HEK293 (cell line): ENCODE data around the gene LBX2.

ENCODE experiments used
- AEBP2 ChIP-seq: fragments of 450-650 bp; formaldehyde crosslinking; IDR thresholded peaks from 2 replicates; pipeline ENCODE4 v1.5.1; 2016; ENCODE audit warnings: missing biosample characterization, missing genetic modification characterization, borderline replicate concordance
- BCL11A ChIP-seq: fragments of 450-650 bp; formaldehyde crosslinking; IDR thresholded peaks from 2 replicates; pipeline ENCODE4 v1.5.1; 2016; ENCODE audit warnings: low read depth, missing biosample characterization, missing genetic modification characterization
- CTCF ChIP-seq: fragments of 450-650 bp; formaldehyde crosslinking; IDR thresholded peaks from 2 replicates; pipeline ENCODE4 v1.5.1; 2016; ENCODE audit warnings: missing biosample characterization, missing genetic modification characterization
- FEZF1 ChIP-seq: fragments of 450-650 bp; formaldehyde crosslinking; IDR thresholded peaks from 2 replicates; pipeline ENCODE4 v1.5.1; 2016; ENCODE audit warnings: missing biosample characterization, missing genetic modification characterization
- IKZF3 ChIP-seq: fragments of 450-650 bp; IDR thresholded peaks from 2 replicates; pipeline ENCODE4 v1.5.0; 2018; ENCODE audit warnings: missing biosample characterization, mild to moderate bottlenecking, missing genetic modification characterization, moderate library complexity
- KLF16 ChIP-seq: fragments of 450-650 bp; formaldehyde crosslinking; IDR thresholded peaks from 2 replicates; pipeline ENCODE4 v1.5.1; 2017; ENCODE audit warnings: missing biosample characterization, missing genetic modification characterization
- OSR2 ChIP-seq: fragments of 450-650 bp; formaldehyde crosslinking; IDR thresholded peaks from 2 replicates; pipeline ENCODE4 v1.5.1; 2016; ENCODE audit warnings: missing biosample characterization, missing genetic modification characterization
- SP2 ChIP-seq: fragments of 450-650 bp; formaldehyde crosslinking; IDR thresholded peaks from 2 replicates; pipeline ENCODE4 v1.5.1; 2016; ENCODE audit warnings: missing biosample characterization, missing genetic modification characterization
- ZBTB1 ChIP-seq: fragments of 450-650 bp; formaldehyde crosslinking; IDR thresholded peaks from 2 replicates; pipeline ENCODE4 v1.5.1; 2016; ENCODE audit warnings: missing biosample characterization, missing genetic modification characterization
- ZBTB17 ChIP-seq: fragments of 450-650 bp; formaldehyde crosslinking; IDR thresholded peaks from 2 replicates; pipeline ENCODE4 v1.5.1; 2016; ENCODE audit warnings: missing biosample characterization, missing genetic modification characterization
- ZBTB20 ChIP-seq: fragments of 450-650 bp; formaldehyde crosslinking; IDR thresholded peaks from 2 replicates; pipeline ENCODE4 v1.5.1; 2016; ENCODE audit warnings: missing biosample characterization, missing genetic modification characterization
- ZBTB21 ChIP-seq: fragments of 450-650 bp; formaldehyde crosslinking; IDR thresholded peaks from 2 replicates; pipeline ENCODE4 v1.5.1; 2017; ENCODE audit warnings: missing biosample characterization, missing genetic modification characterization
- ZNF140 ChIP-seq: fragments of 450-650 bp; formaldehyde crosslinking; IDR thresholded peaks from 2 replicates; pipeline ENCODE4 v1.5.1; 2016; ENCODE audit warnings: missing biosample characterization, missing genetic modification characterization
- ZNF174 ChIP-seq: fragments of 450-650 bp; formaldehyde crosslinking; IDR thresholded peaks from 2 replicates; pipeline ENCODE4 v1.5.0; 2017; ENCODE audit warnings: missing biosample characterization, mild to moderate bottlenecking, missing genetic modification characterization
- ZNF184 ChIP-seq: fragments of 450-650 bp; IDR thresholded peaks from 2 replicates; pipeline ENCODE4 v1.5.1; 2018; ENCODE audit warnings: missing biosample characterization, mild to moderate bottlenecking, missing genetic modification characterization
- ZNF221 ChIP-seq: fragments of 450-650 bp; formaldehyde crosslinking; IDR thresholded peaks from 2 replicates; pipeline ENCODE4 v1.5.1; 2017; ENCODE audit warnings: missing biosample characterization, missing genetic modification characterization, borderline replicate concordance
- ZNF391 ChIP-seq: fragments of 450-650 bp; formaldehyde crosslinking; IDR thresholded peaks from 2 replicates; pipeline ENCODE4 v1.5.1; 2016; ENCODE audit warnings: low read depth, missing biosample characterization, missing genetic modification characterization, borderline replicate concordance
- ZNF416 ChIP-seq: fragments of 450-650 bp; formaldehyde crosslinking; IDR thresholded peaks from 2 replicates; pipeline ENCODE4 v1.5.1; 2016; ENCODE audit warnings: missing biosample characterization, missing genetic modification characterization
- ZNF473 ChIP-seq: fragments of 450-650 bp; formaldehyde crosslinking; IDR thresholded peaks from 2 replicates; pipeline ENCODE4 v1.5.1; 2017; ENCODE audit warnings: missing biosample characterization, missing genetic modification characterization
- ZNF501 ChIP-seq: fragments of 450-650 bp; formaldehyde crosslinking; IDR thresholded peaks from 2 replicates; pipeline ENCODE4 v1.5.1; 2016; ENCODE audit warnings: missing biosample characterization, missing genetic modification characterization
- ZNF645 ChIP-seq: fragments of 450-650 bp; formaldehyde crosslinking; IDR thresholded peaks from 2 replicates; pipeline ENCODE4; 2016; ENCODE audit warnings: missing biosample characterization, missing genetic modification characterization
- ZNF677 ChIP-seq: fragments of 450-650 bp; IDR thresholded peaks from 2 replicates; pipeline ENCODE4 v1.5.0; 2018; ENCODE audit warnings: missing biosample characterization, mild to moderate bottlenecking, missing genetic modification characterization, moderate library complexity
- ZNF707 ChIP-seq: fragments of 450-650 bp; formaldehyde crosslinking; IDR thresholded peaks from 2 replicates; pipeline ENCODE4 v1.5.1; 2016; ENCODE audit warnings: missing biosample characterization, missing genetic modification characterization
- ZNF791 ChIP-seq: fragments of 450-650 bp; formaldehyde crosslinking; IDR thresholded peaks from 2 replicates; pipeline ENCODE4 v1.5.1; 2016; ENCODE audit warnings: missing biosample characterization, missing genetic modification characterization
- TF ChIP-seq, protein P1 (sequence below): fragments of 450-650 bp; formaldehyde crosslinking; conservative IDR thresholded peaks from 2 replicates; pipeline ENCODE4 v1.5.1; 2016; ENCODE audit warnings: low read depth, missing biosample characterization, missing genetic modification characterization
- TF ChIP-seq, protein P2 (sequence below): fragments of 450-650 bp; formaldehyde crosslinking; IDR thresholded peaks from 2 replicates; pipeline ENCODE4 v1.5.1; 2016; ENCODE audit warnings: missing biosample characterization, missing genetic modification characterization, low read depth

Gene LBX2

DNA sequence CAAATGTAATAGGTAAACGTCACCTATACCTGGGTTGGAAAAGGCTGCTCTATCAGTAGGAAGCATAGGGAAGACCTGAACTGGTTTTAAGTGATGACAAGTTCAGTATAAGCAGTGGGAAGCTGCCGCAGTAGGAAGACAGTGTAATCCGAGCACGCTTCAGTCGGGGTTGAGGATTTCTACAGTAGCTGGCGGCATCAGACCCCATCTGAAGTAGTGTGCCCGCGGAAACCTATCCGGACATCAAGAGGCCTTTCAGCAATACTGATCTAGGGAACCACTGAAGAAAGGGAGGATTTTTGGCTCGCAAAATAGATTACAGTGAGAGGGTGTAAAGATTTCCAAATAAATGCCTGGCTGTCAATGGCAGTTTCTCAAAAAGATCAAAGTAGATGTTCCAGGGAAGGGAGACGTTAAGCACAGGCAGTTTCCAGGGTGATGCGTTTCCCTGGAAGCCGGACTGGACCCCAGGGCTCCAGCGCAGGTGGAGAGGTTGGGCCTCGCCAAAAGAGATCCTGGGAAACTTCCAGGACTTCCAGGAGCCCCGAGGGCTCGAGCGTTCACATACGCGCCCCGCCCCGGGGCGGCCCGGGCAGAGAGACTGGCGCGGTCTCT, 49.0 kb upstream of the LBX2 start (continued):
- TF ChIP-seq ZNF140 (tag by site-specific recombination) (no peak), ZNF677 (tag by site-specific recombination) (no peak), ZNF221 (tag by site-specific recombination) (no peak), AEBP2 (tag by site-specific recombination) (no peak), BCL11A (no peak), KLF16 (tag by site-specific recombination) (no peak), ZNF473 (no peak), ZNF174 (tag by site-specific recombination) (no peak), IKZF3 (peak; percentile 50; the same call in 1 of the 2 replicates), ZBTB20 (tag by site-specific recombination) (peak; percentile 89), SP2 (tag by site-specific recombination) (no peak), ZNF645 (tag by site-specific recombination) (no peak), ZNF184 (tag by site-specific recombination) (no peak), ZNF791 (tag by site-specific recombination) (no peak), ZNF707 (tag by site-specific recombination) (no peak), FEZF1 (tag by site-specific recombination) (no peak), CTCF (tag by site-specific recombination) (no peak), OSR2 (tag by site-specific recombination) (peak; percentile 72), ZBTB17 (tag by site-specific recombination) (peak; percentile 88), ZBTB1 (no peak), ZNF501 (no peak), ZBTB21 (no peak), ZNF391 (tag by site-specific recombination) (no peak), ZNF416 (no peak)
- TF ChIP-seq, protein P1, sequence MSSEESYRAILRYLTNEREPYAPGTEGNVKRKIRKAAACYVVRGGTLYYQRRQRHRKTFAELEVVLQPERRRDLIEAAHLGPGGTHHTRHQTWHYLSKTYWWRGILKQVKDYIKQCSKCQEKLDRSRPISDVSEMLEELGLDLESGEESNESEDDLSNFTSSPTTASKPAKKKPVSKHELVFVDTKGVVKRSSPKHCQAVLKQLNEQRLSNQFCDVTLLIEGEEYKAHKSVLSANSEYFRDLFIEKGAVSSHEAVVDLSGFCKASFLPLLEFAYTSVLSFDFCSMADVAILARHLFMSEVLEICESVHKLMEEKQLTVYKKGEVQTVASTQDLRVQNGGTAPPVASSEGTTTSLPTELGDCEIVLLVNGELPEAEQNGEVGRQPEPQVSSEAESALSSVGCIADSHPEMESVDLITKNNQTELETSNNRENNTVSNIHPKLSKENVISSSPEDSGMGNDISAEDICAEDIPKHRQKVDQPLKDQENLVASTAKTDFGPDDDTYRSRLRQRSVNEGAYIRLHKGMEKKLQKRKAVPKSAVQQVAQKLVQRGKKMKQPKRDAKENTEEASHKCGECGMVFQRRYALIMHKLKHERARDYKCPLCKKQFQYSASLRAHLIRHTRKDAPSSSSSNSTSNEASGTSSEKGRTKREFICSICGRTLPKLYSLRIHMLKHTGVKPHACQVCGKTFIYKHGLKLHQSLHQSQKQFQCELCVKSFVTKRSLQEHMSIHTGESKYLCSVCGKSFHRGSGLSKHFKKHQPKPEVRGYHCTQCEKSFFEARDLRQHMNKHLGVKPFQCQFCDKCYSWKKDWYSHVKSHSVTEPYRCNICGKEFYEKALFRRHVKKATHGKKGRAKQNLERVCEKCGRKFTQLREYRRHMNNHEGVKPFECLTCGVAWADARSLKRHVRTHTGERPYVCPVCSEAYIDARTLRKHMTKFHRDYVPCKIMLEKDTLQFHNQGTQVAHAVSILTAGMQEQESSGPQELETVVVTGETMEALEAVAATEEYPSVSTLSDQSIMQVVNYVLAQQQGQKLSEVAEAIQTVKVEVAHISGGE (tag by site-specific recombination): peak; percentile 77
- TF ChIP-seq, protein P2, sequence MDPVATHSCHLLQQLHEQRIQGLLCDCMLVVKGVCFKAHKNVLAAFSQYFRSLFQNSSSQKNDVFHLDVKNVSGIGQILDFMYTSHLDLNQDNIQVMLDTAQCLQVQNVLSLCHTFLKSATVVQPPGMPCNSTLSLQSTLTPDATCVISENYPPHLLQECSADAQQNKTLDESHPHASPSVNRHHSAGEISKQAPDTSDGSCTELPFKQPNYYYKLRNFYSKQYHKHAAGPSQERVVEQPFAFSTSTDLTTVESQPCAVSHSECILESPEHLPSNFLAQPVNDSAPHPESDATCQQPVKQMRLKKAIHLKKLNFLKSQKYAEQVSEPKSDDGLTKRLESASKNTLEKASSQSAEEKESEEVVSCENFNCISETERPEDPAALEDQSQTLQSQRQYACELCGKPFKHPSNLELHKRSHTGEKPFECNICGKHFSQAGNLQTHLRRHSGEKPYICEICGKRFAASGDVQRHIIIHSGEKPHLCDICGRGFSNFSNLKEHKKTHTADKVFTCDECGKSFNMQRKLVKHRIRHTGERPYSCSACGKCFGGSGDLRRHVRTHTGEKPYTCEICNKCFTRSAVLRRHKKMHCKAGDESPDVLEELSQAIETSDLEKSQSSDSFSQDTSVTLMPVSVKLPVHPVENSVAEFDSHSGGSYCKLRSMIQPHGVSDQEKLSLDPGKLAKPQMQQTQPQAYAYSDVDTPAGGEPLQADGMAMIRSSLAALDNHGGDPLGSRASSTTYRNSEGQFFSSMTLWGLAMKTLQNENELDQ (tag by site-specific recombination): no peak
